HL-60 (cell line): ENCODE measurements around the gene TRMT61A.

Experiments
- DNase-seq, 2 experiments: peaks; one replicate each; pipeline ENCODE4 v3.0.0-alpha.2; 2010 to 2020; ENCODE audit warnings: low read depth in 1 of 2, low spot score in 1 of 2
- H3K27ac ChIP-seq: fragments of 250-450 bp; sonication (Bioruptor Pico); replicated peaks from 2 replicates; pipeline ENCODE4 v1.5.1; 2020; ENCODE audit warnings: mild to moderate bottlenecking, moderate library complexity
- H3K27me3 ChIP-seq: fragments of 250-450 bp; sonication (Bioruptor Pico); 2 replicates; pipeline ENCODE4 v1.5.1; 2021; ENCODE audit warnings: mild to moderate bottlenecking, moderate library complexity; ENCODE audit not compliant: insufficient read depth, poor library complexity, severe bottlenecking
- H3K4me3 ChIP-seq: replicated peaks from 2 replicates; pipeline ENCODE4 v1.5.1; 2011; ENCODE audit warnings: mild to moderate bottlenecking, control low read depth, low read length; ENCODE audit not compliant: insufficient read depth
- GABPA ChIP-seq: IDR thresholded peaks from 2 replicates; pipeline ENCODE4 v1.6.1; 2012; ENCODE audit warnings: low read depth
- POLR2AphosphoS5 ChIP-seq: IDR thresholded peaks from 2 replicates; pipeline ENCODE4 v1.6.1; 2012; ENCODE audit warnings: low read depth
- SPI1 ChIP-seq: IDR thresholded peaks from 2 replicates; pipeline ENCODE4 v1.6.1; 2012; ENCODE audit warnings: low read depth, mild to moderate bottlenecking, borderline replicate concordance
- TF ChIP-seq, protein P1 (sequence below): IDR thresholded peaks from 2 replicates; pipeline ENCODE4 v1.6.1; 2012; ENCODE audit warnings: low read depth; ENCODE audit not compliant: insufficient replicate concordance
- TF ChIP-seq, protein P2 (sequence below): IDR thresholded peaks from one replicate; pipeline ENCODE4 v1.5.1; 2011; ENCODE audit warnings: low read length, control low read depth, inconsistent platforms; ENCODE audit not compliant: insufficient read depth

The TRMT61A gene

DNA sequence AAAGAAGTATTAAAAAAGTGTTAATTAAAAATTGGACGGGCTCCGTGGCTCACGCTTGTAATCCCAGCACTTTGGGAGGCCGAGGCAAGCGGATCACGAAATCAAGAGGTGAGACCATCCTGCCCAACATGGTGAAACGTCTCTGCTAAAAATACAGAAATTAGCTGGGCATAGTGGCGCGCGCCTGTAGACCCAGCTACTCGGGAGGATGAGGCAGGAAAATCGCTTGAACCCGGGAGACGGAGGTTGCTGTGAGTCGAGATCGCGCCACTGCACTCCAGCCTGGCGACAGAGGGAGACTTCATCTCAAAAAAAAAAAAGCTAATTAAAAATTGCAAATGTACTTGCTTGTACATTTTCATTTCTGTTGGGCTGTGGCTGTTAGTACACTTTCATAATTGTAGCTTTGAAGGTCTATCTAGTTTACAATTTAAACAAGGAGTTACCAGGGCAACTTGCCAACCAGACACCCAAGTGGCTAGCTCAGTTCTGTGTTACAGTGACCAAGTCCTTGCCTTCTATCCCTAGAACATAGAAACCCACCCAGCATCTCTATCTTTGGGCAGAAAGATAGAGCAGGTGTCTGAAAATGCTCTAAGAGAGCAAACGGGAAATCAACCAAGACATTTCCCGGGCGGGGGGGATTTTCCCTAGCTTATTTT lies 35.0 kb downstream of the TRMT61A start:
- DNase-seq, result no peak
- H3K4me3 ChIP-seq, result peak overlapping the region; percentile 99
- peak overlapping the region; percentile 81 for H3K27ac ChIP-seq
- TF ChIP-seq, protein P1, sequence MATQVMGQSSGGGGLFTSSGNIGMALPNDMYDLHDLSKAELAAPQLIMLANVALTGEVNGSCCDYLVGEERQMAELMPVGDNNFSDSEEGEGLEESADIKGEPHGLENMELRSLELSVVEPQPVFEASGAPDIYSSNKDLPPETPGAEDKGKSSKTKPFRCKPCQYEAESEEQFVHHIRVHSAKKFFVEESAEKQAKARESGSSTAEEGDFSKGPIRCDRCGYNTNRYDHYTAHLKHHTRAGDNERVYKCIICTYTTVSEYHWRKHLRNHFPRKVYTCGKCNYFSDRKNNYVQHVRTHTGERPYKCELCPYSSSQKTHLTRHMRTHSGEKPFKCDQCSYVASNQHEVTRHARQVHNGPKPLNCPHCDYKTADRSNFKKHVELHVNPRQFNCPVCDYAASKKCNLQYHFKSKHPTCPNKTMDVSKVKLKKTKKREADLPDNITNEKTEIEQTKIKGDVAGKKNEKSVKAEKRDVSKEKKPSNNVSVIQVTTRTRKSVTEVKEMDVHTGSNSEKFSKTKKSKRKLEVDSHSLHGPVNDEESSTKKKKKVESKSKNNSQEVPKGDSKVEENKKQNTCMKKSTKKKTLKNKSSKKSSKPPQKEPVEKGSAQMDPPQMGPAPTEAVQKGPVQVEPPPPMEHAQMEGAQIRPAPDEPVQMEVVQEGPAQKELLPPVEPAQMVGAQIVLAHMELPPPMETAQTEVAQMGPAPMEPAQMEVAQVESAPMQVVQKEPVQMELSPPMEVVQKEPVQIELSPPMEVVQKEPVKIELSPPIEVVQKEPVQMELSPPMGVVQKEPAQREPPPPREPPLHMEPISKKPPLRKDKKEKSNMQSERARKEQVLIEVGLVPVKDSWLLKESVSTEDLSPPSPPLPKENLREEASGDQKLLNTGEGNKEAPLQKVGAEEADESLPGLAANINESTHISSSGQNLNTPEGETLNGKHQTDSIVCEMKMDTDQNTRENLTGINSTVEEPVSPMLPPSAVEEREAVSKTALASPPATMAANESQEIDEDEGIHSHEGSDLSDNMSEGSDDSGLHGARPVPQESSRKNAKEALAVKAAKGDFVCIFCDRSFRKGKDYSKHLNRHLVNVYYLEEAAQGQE, result no peak
- no peak for TF ChIP-seq POLR2AphosphoS5
- TF ChIP-seq GABPA, result no peak
- TF ChIP-seq, protein P2, sequence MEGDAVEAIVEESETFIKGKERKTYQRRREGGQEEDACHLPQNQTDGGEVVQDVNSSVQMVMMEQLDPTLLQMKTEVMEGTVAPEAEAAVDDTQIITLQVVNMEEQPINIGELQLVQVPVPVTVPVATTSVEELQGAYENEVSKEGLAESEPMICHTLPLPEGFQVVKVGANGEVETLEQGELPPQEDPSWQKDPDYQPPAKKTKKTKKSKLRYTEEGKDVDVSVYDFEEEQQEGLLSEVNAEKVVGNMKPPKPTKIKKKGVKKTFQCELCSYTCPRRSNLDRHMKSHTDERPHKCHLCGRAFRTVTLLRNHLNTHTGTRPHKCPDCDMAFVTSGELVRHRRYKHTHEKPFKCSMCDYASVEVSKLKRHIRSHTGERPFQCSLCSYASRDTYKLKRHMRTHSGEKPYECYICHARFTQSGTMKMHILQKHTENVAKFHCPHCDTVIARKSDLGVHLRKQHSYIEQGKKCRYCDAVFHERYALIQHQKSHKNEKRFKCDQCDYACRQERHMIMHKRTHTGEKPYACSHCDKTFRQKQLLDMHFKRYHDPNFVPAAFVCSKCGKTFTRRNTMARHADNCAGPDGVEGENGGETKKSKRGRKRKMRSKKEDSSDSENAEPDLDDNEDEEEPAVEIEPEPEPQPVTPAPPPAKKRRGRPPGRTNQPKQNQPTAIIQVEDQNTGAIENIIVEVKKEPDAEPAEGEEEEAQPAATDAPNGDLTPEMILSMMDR, result no peak
- TF ChIP-seq SPI1, result no peak
- H3K27me3 ChIP-seq, result no peaks in the 10 kb centered on the region

DNA sequence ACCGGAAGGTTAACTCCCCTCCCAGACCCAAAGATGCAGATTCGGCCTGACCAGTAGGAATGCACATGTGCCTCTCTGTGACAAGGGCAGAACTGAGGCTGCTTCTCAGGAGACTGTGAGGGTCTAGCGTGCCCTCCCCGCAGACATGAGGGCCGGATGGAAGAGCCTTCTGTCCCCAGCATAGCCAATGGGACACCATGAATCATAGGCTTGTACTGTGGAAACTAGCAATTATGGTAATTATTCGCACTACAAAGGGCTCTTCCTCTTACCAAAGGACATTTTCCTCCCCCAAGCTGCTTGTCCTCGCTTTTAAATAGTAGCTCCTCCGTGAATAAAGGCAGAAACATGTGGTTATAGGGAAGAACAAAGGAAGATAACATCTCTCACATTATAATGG lies 40.0 kb downstream of the TRMT61A start:
- DNase-seq, result no peak
- H3K4me3 ChIP-seq, result no peak overlapping the region
- no peaks in the 10 kb centered on the region for H3K27me3 ChIP-seq
- no peak for TF ChIP-seq POLR2AphosphoS5
- no peak for TF ChIP-seq GABPA
- TF ChIP-seq, protein P2, result no peak
- TF ChIP-seq, protein P1, result no peak
- no peak for TF ChIP-seq SPI1
- H3K27ac ChIP-seq, result no peak overlapping the region

DNA sequence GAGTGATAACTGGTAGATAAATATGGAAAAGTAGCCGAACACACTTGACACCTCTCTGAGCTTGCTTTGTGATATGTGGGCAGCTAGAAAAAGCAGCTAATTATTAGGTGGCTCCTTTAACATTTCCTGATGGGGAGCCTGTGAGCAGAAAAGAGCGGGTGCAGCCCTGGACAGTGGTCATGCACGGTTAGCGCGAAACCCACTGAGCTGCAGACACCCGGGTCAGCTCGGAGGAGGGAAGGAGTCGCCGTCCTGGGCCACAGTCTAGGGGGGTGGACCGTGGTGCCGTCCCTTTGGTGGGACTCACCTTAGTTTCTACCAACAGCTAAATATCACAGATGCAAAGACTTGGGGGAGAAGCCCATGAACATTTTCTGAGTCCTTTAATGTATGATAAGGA lies 40.4 kb downstream of the TRMT61A start:
- Histone ChIP-seq H3K27ac (no peak overlapping the region), H3K4me3 (no peak overlapping the region), H3K27me3 (no peaks in the 10 kb centered on the region)
- TF ChIP-seq, protein P1, result no peak
- TF ChIP-seq, protein P2, result no peak
- no peak for TF ChIP-seq GABPA
- TF ChIP-seq POLR2AphosphoS5, result no peak
- no peak for TF ChIP-seq SPI1
- no peak for DNase-seq
